Measurements from ENCODE around the gene FSIP1. TPM values are rescaled to one million over a fixed set of nuclear protein-coding genes. Genes with fewer than 3 reads are reported as not detected.

The FSIP1 gene
- polyA plus RNA-seq, 1 donor = 3.6 TPM

- DNase-seq = no peak
Observed at GRCh38 chr15:39551476-39551875, 231.2 kb downstream of the FSIP1 start.

Other genes with a start within 250 kb of the FSIP1 start
- gene THBS1, start 201.8 kb downstream of the FSIP1 start, polyA plus RNA-seq (ENCODE audit: insufficient read length) = 184 TPM
- 15.9 TPM for gene GPR176, start 137.4 kb upstream of the FSIP1 start, polyA plus RNA-seq (ENCODE audit: insufficient read length)
- 71.6 TPM for gene EIF2AK4, start 151.3 kb upstream of the FSIP1 start, polyA plus RNA-seq (ENCODE audit: insufficient read length)

Measured in left kidney (tissue), 2 donors.